ENCODE data around the gene SMG6. TPM values are rescaled to one million over a fixed set of nuclear protein-coding genes. Genes with fewer than 3 reads are reported as not detected.
A peak's percentile ranks its signal among the peaks of the same experiment; 100 is the strongest.

Gene SMG6
- total and polyA plus RNA-seq, 4 experiments from 2014 or later = 3.8 to 58.5 (median 30.6) TPM

DNA sequence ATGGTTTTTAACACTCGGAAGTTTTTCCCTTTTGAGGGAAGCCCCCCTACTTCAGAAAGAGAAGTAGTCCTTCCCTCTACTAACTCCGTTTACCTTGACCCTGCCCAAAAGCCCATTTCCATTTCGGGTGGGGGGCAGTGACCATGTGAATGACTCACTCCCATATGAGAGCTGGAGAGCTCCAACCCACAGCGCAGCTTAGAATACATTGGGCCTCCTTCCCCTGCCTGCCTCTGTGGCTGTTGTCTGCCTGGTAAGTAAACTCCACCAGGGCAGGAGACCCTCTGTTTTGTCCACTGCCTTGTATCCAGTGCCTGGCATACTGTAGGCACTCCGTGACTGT, 34.7 kb upstream of the SMG6 start:
- ChIA-PET CTCF (ENCODE audit: partially characterized antibody) (interaction anchor here (1.0 to 5.7 kb wide), 9 partner anchors 10 to 282 kb away, joined by 3 to 55 read pairs (median 4); no protein-coding TSS in a partner anchor), POLR2A (ENCODE audit: partially characterized antibody) (interaction anchor here (0.8 to 5.3 kb wide), 5 partner anchors 14 to 64 kb away, joined by 3 to 63 read pairs (median 18); partner anchors contain the start of genes SMG6 and SRR)
- Mint-ChIP-seq H3K9me3 (no peaks in the 10 kb centered on the region), H3K4me3 (peak overlapping the region; percentile 80 to 89 (median 84)), H3K27me3 (no peaks in the 10 kb centered on the region), H3K27ac (peak overlapping the region; percentile 61 to 93 (median 89)), H3K4me1 (peaks cover 23 to 48% (median 31%) of the 10 kb centered on the region in 4 donors), H3K36me3 (peaks cover 11 to 28% of the 10 kb centered on the region in 2 donors)
- Histone ChIP-seq H3K9me3 (ENCODE audit: control insufficient read depth in 1 of 2, low read length in 2 of 2) (no peaks in the 10 kb centered on the region), H3K27ac (ENCODE audit: low read depth, low read length) (peak overlapping the region; percentile 69), H3K4me3 (ENCODE audit: low read length in 2 of 2) (peak overlapping the region in 1 of 2 donors; percentile 75), H3K4me1 (ENCODE audit: insufficient read depth, low read length) (peaks cover 25% of the 10 kb centered on the region), H3K36me3 (ENCODE audit: insufficient read depth, low read length) (peaks cover 19% of the 10 kb centered on the region), H3K27me3 (ENCODE audit: insufficient read depth, low read length) (no peaks in the 10 kb centered on the region)
- intact Hi-C loops (cut with micrococcal nuclease) = no loop called here
- no peak for DNase-seq

GRCh38 chr17:2337544-2338314, 34.1 kb upstream of the SMG6 start:
- ChIA-PET POLR2A (ENCODE audit: partially characterized antibody) (interaction anchor here (0.8 to 5.3 kb wide), 13 partner anchors 15 to 1805 kb away, joined by 3 to 63 read pairs (median 7); partner anchors contain the start of genes CYB5D2, RTN4RL1, SMG6 and SRR), CTCF (ENCODE audit: partially characterized antibody) (interaction anchor here (1.0 to 5.7 kb wide), 10 partner anchors 8 to 281 kb away, joined by 3 to 55 read pairs (median 4); no protein-coding TSS in a partner anchor)
- DNase-seq = peak; percentile 46 to 69 (median 51)
- H3K4me1 Mint-ChIP-seq = peaks cover 20 to 43% (median 29%) of the 10 kb centered on the region in 4 donors
- H3K9me3 Mint-ChIP-seq = no peaks in the 10 kb centered on the region
- H3K36me3 Mint-ChIP-seq = peaks cover 9 to 26% of the 10 kb centered on the region in 2 donors
- H3K36me3 ChIP-seq (ENCODE audit: insufficient read depth, low read length) = peaks cover 25% of the 10 kb centered on the region
- peak overlapping the region; percentile 29 to 93 (median 89) for H3K27ac Mint-ChIP-seq
- H3K4me1 ChIP-seq (ENCODE audit: insufficient read depth, low read length) = peaks cover 20% of the 10 kb centered on the region
- peak overlapping the region; percentile 80 to 99 (median 93) for H3K4me3 Mint-ChIP-seq
- no peaks in the 10 kb centered on the region for H3K27me3 Mint-ChIP-seq
- H3K27ac ChIP-seq (ENCODE audit: low read depth, low read length) = peak overlapping the region; percentile 69
- intact Hi-C loops (cut with micrococcal nuclease) = loop anchor here (2.0 kb wide), 2 partner anchors 63 to 283 kb away; partner anchors contain the start of genes HIC1 and MNT
- H3K27me3 ChIP-seq (ENCODE audit: insufficient read depth, low read length) = no peaks in the 10 kb centered on the region
- H3K4me3 ChIP-seq (ENCODE audit: low read length in 2 of 2) = peak overlapping the region in 1 of 2 donors; percentile 97
- H3K9me3 ChIP-seq (ENCODE audit: control insufficient read depth in 1 of 2, low read length in 2 of 2) = no peaks in the 10 kb centered on the region

- Histone ChIP-seq H3K4me3 (ENCODE audit: low read length in 2 of 2) (peak within 1 kb of the TSS; percentile 55 to 97), H3K27ac (ENCODE audit: low read depth, low read length) (peak within 1 kb of the TSS; percentile 70), H3K36me3 (ENCODE audit: insufficient read depth, low read length) (peaks cover 29% of the 10 kb centered on the region), H3K9me3 (ENCODE audit: control insufficient read depth in 1 of 2, low read length in 2 of 2) (no peaks in the 10 kb centered on the region), H3K27me3 (ENCODE audit: insufficient read depth, low read length) (no peaks in the 10 kb centered on the region), H3K4me1 (ENCODE audit: insufficient read depth, low read length) (peaks cover 20% of the 10 kb centered on the region)
- no peaks in the 10 kb centered on the region for H3K9me3 Mint-ChIP-seq
- H3K4me1 Mint-ChIP-seq = peaks cover 20 to 37% (median 27%) of the 10 kb centered on the region in 4 donors
- peak within 1 kb of the TSS; percentile 97 to 100 (median 99) for H3K4me3 Mint-ChIP-seq
- H3K36me3 Mint-ChIP-seq = peaks cover 9 to 26% of the 10 kb centered on the region in 2 donors
- H3K27ac Mint-ChIP-seq = peak within 1 kb of the TSS; percentile 93 to 98 (median 96)
- peak; percentile 71 to 81 (median 74) for DNase-seq
- ChIA-PET POLR2A (ENCODE audit: partially characterized antibody) (interaction anchor here (0.7 to 5.3 kb wide), 27 partner anchors 10 to 1806 kb away, joined by 3 to 63 read pairs (median 5); partner anchors contain the start of genes CYB5D2, HIC1, METTL16 and MNT), CTCF (ENCODE audit: partially characterized antibody) (interaction anchor here (0.8 to 5.7 kb wide), 12 partner anchors 9 to 281 kb away, joined by 3 to 55 read pairs (median 5); partner anchors contain the start of genes SMG6 and SRR)
- H3K27me3 Mint-ChIP-seq = no peaks in the 10 kb centered on the region
- intact Hi-C loops (cut with micrococcal nuclease) = loop anchor here (1.0 to 2.0 kb wide), 5 partner anchors 16 to 312 kb away; partner anchors contain the start of genes HIC1, MNT, RTN4RL1 and SMG6
These were observed 33.4 kb upstream of the SMG6 start, which contains the start of gene SGSM2 for GRCh38 chr17:2336852-2337543. Gene SGSM2, plus strand, starts transcription at chr17:2337501. Its CDS starts 188 bp downstream, at chr17:2337689.

DNA sequence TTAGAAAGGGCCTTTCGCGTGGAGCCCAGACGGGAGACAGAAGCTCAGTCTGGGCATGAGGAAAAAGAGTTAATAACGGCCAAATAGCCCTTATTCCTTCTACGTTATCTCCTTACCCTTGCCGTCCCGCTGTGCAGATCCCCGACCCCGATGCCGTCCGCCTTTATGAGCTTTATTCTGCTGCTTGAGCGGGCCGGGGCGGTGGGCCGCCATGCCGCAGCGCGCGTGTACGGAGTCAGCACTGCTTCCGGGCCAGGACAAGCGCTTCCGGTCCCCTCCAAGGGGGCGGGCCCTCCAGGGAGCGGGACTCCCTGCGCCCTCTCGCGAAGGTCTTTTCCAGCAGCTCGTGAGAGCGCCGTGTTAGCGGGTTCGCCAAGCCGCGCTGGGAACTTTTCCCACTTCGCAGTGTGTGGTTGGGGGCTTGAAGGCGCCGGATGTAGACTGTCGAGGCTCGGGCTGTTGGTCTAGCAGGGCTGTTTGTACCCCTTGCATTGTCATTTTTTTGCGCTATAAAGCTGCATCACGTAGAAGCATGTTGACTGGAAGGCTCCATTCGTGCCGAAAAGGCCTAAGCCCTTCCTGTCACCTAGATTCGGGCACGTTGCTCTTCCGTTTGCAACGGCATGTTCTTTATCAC, 32.7 kb upstream of the SMG6 start, which contains the start of gene TSR1:
TSR1 (minus strand) TSS at position 243 of the 637 bp plus-strand sequence; CDS start at position 213, 30 bp downstream.
- H3K27me3 ChIP-seq (ENCODE audit: insufficient read depth, low read length) = no peaks in the 10 kb centered on the region
- Mint-ChIP-seq H3K4me3 (peak within 1 kb of the TSS; percentile 97 to 100 (median 99)), H3K36me3 (peaks cover 5 to 20% of the 10 kb centered on the region in 2 donors), H3K27ac (peak within 1 kb of the TSS; percentile 93 to 98 (median 96)), H3K27me3 (no peaks in the 10 kb centered on the region), H3K4me1 (peaks cover 18 to 34% (median 26%) of the 10 kb centered on the region in 4 donors), H3K9me3 (no peaks in the 10 kb centered on the region)
- CTCF ChIA-PET (ENCODE audit: partially characterized antibody) = interaction anchor here (0.6 to 5.7 kb wide), 13 partner anchors 9 to 281 kb away, joined by 3 to 55 read pairs (median 5); partner anchors contain the start of genes SMG6 and SRR
- intact Hi-C loops (cut with micrococcal nuclease) = loop anchor here (1.0 to 2.0 kb wide), 5 partner anchors 17 to 311 kb away; partner anchors contain the start of genes HIC1, MNT, RTN4RL1 and SMG6
- H3K4me1 ChIP-seq (ENCODE audit: insufficient read depth, low read length) = peaks cover 20% of the 10 kb centered on the region
- POLR2A ChIA-PET (ENCODE audit: partially characterized antibody) = interaction anchor here (0.6 to 5.3 kb wide), 29 partner anchors 9 to 1806 kb away, joined by 3 to 63 read pairs (median 5); partner anchors contain the start of genes CYB5D2, HIC1, METTL16 and MNT
- H3K36me3 ChIP-seq (ENCODE audit: insufficient read depth, low read length) = peaks cover 36% of the 10 kb centered on the region
- H3K4me3 ChIP-seq (ENCODE audit: low read length in 2 of 2) = peak within 1 kb of the TSS; percentile 94 to 97
- DNase-seq = peak; percentile 86 to 88 (median 87)
- H3K27ac ChIP-seq (ENCODE audit: low read depth, low read length) = peak within 1 kb of the TSS; percentile 70
- no peaks in the 10 kb centered on the region for H3K9me3 ChIP-seq (ENCODE audit: control insufficient read depth in 1 of 2, low read length in 2 of 2)

DNA sequence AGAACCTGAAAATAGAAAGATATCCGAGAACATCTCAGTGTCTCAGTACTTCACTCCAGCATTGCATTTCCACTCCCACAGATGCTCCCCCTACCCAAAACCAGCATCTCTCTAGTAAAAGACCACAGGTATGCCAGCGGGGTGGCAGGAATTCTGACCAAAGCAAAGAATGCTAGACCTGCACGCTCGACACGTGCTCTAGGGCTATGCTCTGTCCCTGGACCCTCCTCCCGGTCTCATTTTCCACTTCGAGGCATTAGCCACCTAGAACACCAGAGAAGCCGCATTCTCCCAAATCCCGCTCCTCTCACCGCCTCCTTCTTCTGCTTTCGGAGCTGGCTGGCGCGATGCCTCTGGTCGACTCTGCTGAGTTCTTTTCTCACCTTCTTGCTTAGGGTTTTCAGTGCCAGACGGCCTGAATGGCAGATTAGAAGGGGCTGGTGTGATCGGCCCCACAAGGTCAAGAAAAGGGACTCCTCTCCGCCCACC, 32.2 kb upstream of the SMG6 start:
- Histone ChIP-seq H3K4me3 (ENCODE audit: low read length in 2 of 2) (peak overlapping the region; percentile 94 to 97), H3K9me3 (ENCODE audit: control insufficient read depth in 1 of 2, low read length in 2 of 2) (no peaks in the 10 kb centered on the region), H3K4me1 (ENCODE audit: insufficient read depth, low read length) (peaks cover 20% of the 10 kb centered on the region), H3K27me3 (ENCODE audit: insufficient read depth, low read length) (no peaks in the 10 kb centered on the region), H3K36me3 (ENCODE audit: insufficient read depth, low read length) (peaks cover 42% of the 10 kb centered on the region), H3K27ac (ENCODE audit: low read depth, low read length) (peak overlapping the region; percentile 70)
- Mint-ChIP-seq H3K4me3 (peak overlapping the region; percentile 97 to 100 (median 99)), H3K9me3 (no peaks in the 10 kb centered on the region), H3K4me1 (peaks cover 18 to 34% (median 26%) of the 10 kb centered on the region in 4 donors), H3K27me3 (no peaks in the 10 kb centered on the region), H3K36me3 (peaks cover 5 to 19% of the 10 kb centered on the region in 2 donors), H3K27ac (peak overlapping the region; percentile 93 to 98 (median 96))
- ChIA-PET POLR2A (ENCODE audit: partially characterized antibody) (interaction anchor here (0.6 to 5.3 kb wide), 25 partner anchors 9 to 1807 kb away, joined by 3 to 63 read pairs (median 5); partner anchors contain the start of genes CYB5D2, HIC1, METTL16 and MNT), CTCF (ENCODE audit: partially characterized antibody) (interaction anchor here (0.6 to 5.7 kb wide), 13 partner anchors 8 to 280 kb away, joined by 3 to 55 read pairs (median 5); partner anchors contain the start of genes SMG6 and SRR)
- DNase-seq = no peak
- intact Hi-C loops (cut with micrococcal nuclease) = loop anchor here (1.0 to 2.0 kb wide), 5 partner anchors 18 to 310 kb away; partner anchors contain the start of genes HIC1, MNT, RTN4RL1 and SMG6

DNA sequence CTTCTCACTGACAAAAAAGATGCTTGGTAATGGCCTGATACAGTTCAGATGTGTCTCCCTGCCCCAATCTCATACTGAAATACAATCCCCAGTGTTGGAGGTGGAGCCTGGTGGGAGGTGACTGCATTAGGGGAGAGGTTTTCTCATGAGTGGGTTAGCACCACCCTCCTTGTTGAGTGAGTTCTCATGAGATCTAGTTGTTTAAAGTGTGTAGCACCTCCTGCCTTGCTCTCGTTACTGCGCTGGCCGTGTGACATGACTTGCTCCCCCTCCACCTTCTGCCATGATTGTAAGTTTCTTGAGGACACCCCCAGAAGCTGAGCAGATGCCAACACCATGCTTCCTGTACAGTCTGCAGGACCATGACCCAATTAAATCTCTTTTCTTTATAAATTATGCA, 27.7 kb upstream of the SMG6 start:
- Histone ChIP-seq H3K4me1 (ENCODE audit: insufficient read depth, low read length) (peaks cover 15% of the 10 kb centered on the region), H3K36me3 (ENCODE audit: insufficient read depth, low read length) (peaks cover 65% of the 10 kb centered on the region), H3K27me3 (ENCODE audit: insufficient read depth, low read length) (no peaks in the 10 kb centered on the region), H3K9me3 (ENCODE audit: control insufficient read depth in 1 of 2, low read length in 2 of 2) (no peaks in the 10 kb centered on the region), H3K27ac (ENCODE audit: low read depth, low read length) (no peak overlapping the region), H3K4me3 (ENCODE audit: low read length in 2 of 2) (no peak overlapping the region)
- Mint-ChIP-seq H3K27me3 (no peaks in the 10 kb centered on the region), H3K9me3 (no peaks in the 10 kb centered on the region), H3K4me3 (no peak overlapping the region), H3K4me1 (peaks cover 13 to 21% (median 16%) of the 10 kb centered on the region in 4 donors), H3K27ac (peak overlapping the region in 1 of 7 donors; percentile 29), H3K36me3 (peaks cover 24 to 31% of the 10 kb centered on the region in 2 donors)
- ChIA-PET CTCF (ENCODE audit: partially characterized antibody) (interaction anchor here (1.1 to 1.2 kb wide), 2 partner anchors 21 to 448 kb away, joined by 3 to 4 read pairs; no protein-coding TSS in a partner anchor), POLR2A (ENCODE audit: partially characterized antibody) (interaction anchor here (1.2 to 1.5 kb wide), 2 partner anchors 28 to 276 kb away, joined by 3 read pairs; partner anchors contain the start of genes SMG6 and SRR)
- intact Hi-C loops (cut with micrococcal nuclease) = no loop called here
- DNase-seq = no peak

All from CD4-positive, alpha-beta memory T cell (primary cell).